ENCODE data around the gene ADCY3.

ADCY3 gene

GRCh38 chr2:24825883-24826772 is 93.9 kb downstream of the ADCY3 start:
- no peak for TF ChIP-seq RAD21 (IDR thresholded peaks at IDR 0.05; ENCODE audit: low read depth)
- TF ChIP-seq, protein P1, sequence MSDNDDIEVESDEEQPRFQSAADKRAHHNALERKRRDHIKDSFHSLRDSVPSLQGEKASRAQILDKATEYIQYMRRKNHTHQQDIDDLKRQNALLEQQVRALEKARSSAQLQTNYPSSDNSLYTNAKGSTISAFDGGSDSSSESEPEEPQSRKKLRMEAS (IDR thresholded peaks at IDR 0.05) = no peak
- TF ChIP-seq TCF12 (IDR thresholded peaks at IDR 0.05; ENCODE audit: low read depth) = peak; percentile 93
- no peak for TF ChIP-seq EGR1 (IDR thresholded peaks at IDR 0.05)
- peak; percentile 52; the same call in 1 of the 2 replicates for TF ChIP-seq FOXM1 (IDR thresholded peaks at IDR 0.05; ENCODE audit: borderline replicate concordance, low read depth)
- TF ChIP-seq, protein P2, sequence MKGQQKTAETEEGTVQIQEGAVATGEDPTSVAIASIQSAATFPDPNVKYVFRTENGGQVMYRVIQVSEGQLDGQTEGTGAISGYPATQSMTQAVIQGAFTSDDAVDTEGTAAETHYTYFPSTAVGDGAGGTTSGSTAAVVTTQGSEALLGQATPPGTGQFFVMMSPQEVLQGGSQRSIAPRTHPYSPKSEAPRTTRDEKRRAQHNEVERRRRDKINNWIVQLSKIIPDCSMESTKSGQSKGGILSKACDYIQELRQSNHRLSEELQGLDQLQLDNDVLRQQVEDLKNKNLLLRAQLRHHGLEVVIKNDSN (IDR thresholded peaks at IDR 0.05) = no peak
- no peak for TF ChIP-seq ZBTB7A (IDR thresholded peaks at IDR 0.05; ENCODE audit: low read depth)
- peak; percentile 64 for TF ChIP-seq NFIC (IDR thresholded peaks at IDR 0.05)
- peak; percentile 56; the same call in 1 of the 2 replicates for TF ChIP-seq EP300 (IDR thresholded peaks at IDR 0.05; ENCODE audit: borderline replicate concordance)
- no peak for TF ChIP-seq CEBPB (IDR thresholded peaks at IDR 0.05)
- TF ChIP-seq CREB1 (IDR thresholded peaks at IDR 0.05; ENCODE audit: low read depth) = no peak
- no peak for TF ChIP-seq REST (IDR thresholded peaks at IDR 0.05; ENCODE audit: low read depth)
- no peak for TF ChIP-seq TAF1 (IDR thresholded peaks at IDR 0.05; ENCODE audit: low read depth)
- no peak for TF ChIP-seq YY1 (IDR thresholded peaks at IDR 0.05; ENCODE audit: low read depth)
- TF ChIP-seq TEAD4 (IDR thresholded peaks at IDR 0.05) = peak; percentile 62

GRCh38 chr2:24824966-24825882 is 94.8 kb downstream of the ADCY3 start:
- no peak for TF ChIP-seq TCF12 (IDR thresholded peaks at IDR 0.05; ENCODE audit: low read depth)
- TF ChIP-seq EP300 (IDR thresholded peaks at IDR 0.05; ENCODE audit: borderline replicate concordance) = no peak
- TF ChIP-seq YY1 (IDR thresholded peaks at IDR 0.05; ENCODE audit: low read depth) = no peak
- TF ChIP-seq, protein P1 (IDR thresholded peaks at IDR 0.05) = no peak
- TF ChIP-seq RAD21 (IDR thresholded peaks at IDR 0.05; ENCODE audit: low read depth) = peak; percentile 2; the same call in 1 of the 2 replicates
- no peak for TF ChIP-seq EGR1 (IDR thresholded peaks at IDR 0.05)

DNA sequence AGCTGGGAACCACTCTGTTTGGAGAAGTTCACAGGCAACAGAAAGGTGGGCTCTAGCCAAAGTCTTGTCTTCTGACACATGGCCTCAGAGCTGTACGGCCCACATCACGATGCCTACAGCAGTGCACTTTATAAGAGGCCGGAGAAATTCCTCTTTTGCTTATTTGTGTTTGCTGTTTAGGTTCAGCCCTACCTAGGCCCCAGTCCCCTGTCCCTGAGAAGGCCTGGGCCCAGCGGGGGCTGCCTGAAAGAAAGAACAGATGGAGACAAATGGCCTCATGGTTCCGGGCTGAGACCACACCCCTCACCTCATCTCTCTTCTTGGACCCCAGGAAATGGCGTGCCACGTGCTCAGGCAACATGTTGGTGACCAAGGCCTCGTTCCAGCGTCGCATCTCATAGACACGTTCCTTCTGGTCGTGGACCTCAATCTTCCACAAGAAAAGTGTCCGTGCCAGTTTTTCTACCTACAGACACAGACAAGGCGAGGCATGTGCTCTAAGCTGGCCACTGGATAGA is 95.9 kb downstream of the ADCY3 start:
- TF ChIP-seq CREB1 (IDR thresholded peaks at IDR 0.05; ENCODE audit: low read depth) (no peak), TEAD4 (IDR thresholded peaks at IDR 0.05) (no peak), TAF1 (IDR thresholded peaks at IDR 0.05; ENCODE audit: low read depth) (no peak), ZBTB7A (IDR thresholded peaks at IDR 0.05; ENCODE audit: low read depth) (no peak), CEBPB (IDR thresholded peaks at IDR 0.05) (no peak), FOXM1 (IDR thresholded peaks at IDR 0.05; ENCODE audit: borderline replicate concordance, low read depth) (no peak), TCF12 (IDR thresholded peaks at IDR 0.05; ENCODE audit: low read depth) (no peak), REST (IDR thresholded peaks at IDR 0.05; ENCODE audit: low read depth) (no peak), YY1 (IDR thresholded peaks at IDR 0.05; ENCODE audit: low read depth) (no peak), EP300 (IDR thresholded peaks at IDR 0.05; ENCODE audit: borderline replicate concordance) (no peak), EGR1 (IDR thresholded peaks at IDR 0.05) (no peak), RAD21 (IDR thresholded peaks at IDR 0.05; ENCODE audit: low read depth) (no peak), NFIC (IDR thresholded peaks at IDR 0.05) (no peak)
- TF ChIP-seq, protein P1 (IDR thresholded peaks at IDR 0.05) = no peak
- TF ChIP-seq, protein P2 (IDR thresholded peaks at IDR 0.05) = no peak

DNA sequence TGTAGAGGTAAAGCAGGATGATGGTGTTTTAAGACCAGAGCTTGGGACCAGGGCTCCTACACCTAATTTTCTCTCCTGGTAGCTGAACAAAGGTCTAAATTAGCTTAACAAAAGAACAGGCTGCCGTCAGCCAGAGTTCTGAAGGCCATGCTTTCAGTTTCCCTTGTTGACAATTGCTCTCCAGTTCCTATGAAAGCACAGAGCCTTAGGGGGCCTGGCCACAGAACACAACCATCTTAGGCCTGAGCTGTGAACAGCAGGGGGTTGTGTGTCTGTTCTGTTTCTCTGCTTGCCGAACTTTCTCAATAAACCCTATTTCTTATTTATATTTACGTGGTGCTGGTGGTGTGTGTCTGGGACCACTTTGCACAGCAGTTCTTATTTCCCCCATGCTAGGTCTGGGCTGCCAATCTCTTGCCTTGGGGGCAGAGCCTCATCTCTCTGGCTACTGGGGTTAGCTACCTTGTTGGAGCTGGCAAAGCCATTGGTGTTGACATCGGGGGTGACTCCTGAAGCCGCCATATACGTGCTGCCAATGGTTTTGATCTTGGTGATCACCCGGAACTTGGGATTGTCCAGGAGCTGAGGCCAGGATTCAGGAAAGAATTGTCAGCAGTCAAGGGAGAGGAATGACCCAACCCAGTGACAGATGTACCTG is 97.9 kb downstream of the ADCY3 start:
- no peak for TF ChIP-seq EGR1 (IDR thresholded peaks at IDR 0.05)
- no peak for TF ChIP-seq TCF12 (IDR thresholded peaks at IDR 0.05; ENCODE audit: low read depth)
- no peak for TF ChIP-seq REST (IDR thresholded peaks at IDR 0.05; ENCODE audit: low read depth)
- TF ChIP-seq, protein P2 (IDR thresholded peaks at IDR 0.05) = no peak
- TF ChIP-seq, protein P1 (IDR thresholded peaks at IDR 0.05) = no peak
- TF ChIP-seq CREB1 (IDR thresholded peaks at IDR 0.05; ENCODE audit: low read depth) = no peak
- TF ChIP-seq ZBTB7A (IDR thresholded peaks at IDR 0.05; ENCODE audit: low read depth) = no peak
